Left cardiac atrium (tissue), 4 donors: ENCODE data around the gene ATF7IP2. TPM values are rescaled to one million over a fixed set of nuclear protein-coding genes. Genes with fewer than 3 reads are reported as not detected.
"Not testable (repeated sequence)": the region's sequence is repeated elsewhere in the genome, so short reads cannot be mapped to it uniquely, and the experiment has no call there.

ENCODE experiments used
- ATAC-seq, 2 donors: fragments of 200-7000 bp; cut with Tn5 transposase; one replicate each; pipeline ENCODE4 v1.9.1; 2020; ENCODE audit warnings: mild to moderate bottlenecking in 2 of 2, moderate library complexity in 2 of 2
- DNase-seq: peaks from one replicate; pipeline ENCODE4 v3.0.0-alpha.2; 2020
- intact Hi-C, 2 donors: fragments of 100-400 bp; cut with DNase I; formaldehyde crosslinking; loops; one replicate each; pipeline versions ENCODE4 v1.14.1 to v1.15.1; 2022 to 2023
- total RNA-seq, 2 donors: library from RNA; stranded (reverse); fragmentation: NEBNext Ultra II Directional; extraction: Animal tissue kit (Norgen Biotek cat#: 25700); gene quantifications; one replicate each; pipeline ENCODE4 v1.2.1, GENCODE V29; 2021
- donor health status: DM: no; HTN: yes; CAD: no.
- donor health status: DM: no; HTN: yes; CAD: no; lungs with severe emphysema.
- donor health status: DM: yes; HTN: yes; CAD: no.
- donor health status: Dilated cardiomyopathy.

The ATF7IP2 gene
- total RNA-seq, 2 donors from 2014 or later = 24.8 to 28.9 TPM

DNA sequence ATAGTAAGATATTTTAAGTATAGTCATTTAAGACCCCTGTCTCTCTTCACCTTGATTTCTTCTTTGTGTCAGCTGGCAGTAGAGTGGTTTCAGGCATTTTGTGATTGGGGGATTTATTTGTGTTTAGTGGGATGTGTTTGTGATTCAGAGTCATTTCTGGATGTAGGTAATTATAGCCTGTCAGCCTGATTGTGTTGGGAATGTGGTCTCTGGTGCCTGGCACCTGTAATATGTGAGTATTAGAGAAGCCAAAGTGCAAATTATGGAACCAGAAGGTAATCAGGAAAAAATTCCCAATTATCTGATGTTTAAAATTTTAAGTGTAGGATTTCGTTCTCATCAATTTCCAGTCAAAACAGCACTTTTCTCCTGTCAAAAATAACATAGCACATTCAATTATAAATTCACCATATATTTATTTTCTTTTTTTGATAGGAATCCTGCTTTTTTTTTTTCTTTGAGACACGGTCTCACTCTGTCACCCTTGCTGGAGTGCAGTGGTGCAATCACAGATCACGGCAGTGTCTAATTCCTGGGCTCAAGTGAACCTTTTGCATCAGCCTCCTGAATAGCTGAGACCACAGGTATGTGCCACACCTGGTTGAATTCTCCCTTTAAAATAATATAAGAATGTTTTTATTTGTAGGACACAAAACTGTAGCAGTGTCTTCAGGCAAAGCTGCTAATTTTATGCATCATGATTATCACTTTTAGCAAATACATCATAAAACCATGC, 42.7 kb downstream of the ATF7IP2 start:
- intact Hi-C loops = no loop called here
- DNase-seq (no peak), ATAC-seq (no peak)

DNA sequence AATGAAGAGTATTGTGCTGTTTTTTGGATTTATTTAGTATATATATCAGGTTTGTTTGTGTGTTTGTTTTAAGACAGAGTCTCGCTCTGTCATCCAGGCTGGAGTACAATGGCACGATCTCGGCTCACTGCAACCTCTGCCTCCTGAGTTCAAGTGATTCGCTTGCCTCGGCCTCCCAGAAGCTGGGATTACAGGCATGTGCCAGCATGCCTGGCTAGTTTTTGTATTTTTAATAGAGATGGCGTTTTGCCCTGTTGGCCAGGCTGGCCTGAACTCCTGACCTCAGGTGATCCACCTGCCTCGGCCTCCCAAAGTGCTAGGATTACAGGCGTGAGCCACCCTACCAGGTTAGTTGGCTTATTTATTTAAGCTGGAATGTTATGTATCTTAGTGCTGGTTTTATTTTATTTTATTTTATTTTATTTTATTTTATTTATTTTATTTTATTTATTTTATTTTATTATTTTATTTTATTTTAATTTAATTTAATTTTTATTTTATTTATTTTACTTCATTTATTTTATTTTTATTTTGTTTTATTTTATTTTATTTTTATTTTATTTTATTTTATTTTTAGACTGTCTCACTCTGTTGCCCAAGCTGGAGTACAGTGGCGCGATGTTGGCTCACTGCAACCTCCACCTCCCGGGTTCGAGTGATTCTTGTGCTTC, 43.6 kb downstream of the ATF7IP2 start:
- intact Hi-C loops, DNase-seq, ATAC-seq: not testable (repeated sequence)

DNA sequence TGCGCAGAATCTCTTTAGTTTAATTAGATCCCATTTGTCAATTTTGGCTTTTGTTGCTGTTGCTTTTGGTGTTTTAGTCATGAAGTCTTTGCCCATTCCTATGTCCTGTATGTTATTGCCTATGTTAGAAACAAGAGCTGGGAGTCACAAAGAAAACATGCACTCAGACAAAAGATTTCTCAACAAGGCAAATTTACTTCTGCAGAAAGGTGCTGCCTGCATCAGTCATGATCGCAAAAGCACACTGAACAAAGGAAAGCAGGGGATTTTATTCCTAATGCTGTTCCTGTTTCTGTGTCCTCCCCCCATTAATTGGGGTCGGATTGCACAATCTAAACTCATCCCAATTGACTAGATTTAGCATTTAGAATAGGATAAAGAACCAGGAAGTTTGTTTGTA, 55.9 kb downstream of the ATF7IP2 start:
- intact Hi-C loops = no loop called here

DNA sequence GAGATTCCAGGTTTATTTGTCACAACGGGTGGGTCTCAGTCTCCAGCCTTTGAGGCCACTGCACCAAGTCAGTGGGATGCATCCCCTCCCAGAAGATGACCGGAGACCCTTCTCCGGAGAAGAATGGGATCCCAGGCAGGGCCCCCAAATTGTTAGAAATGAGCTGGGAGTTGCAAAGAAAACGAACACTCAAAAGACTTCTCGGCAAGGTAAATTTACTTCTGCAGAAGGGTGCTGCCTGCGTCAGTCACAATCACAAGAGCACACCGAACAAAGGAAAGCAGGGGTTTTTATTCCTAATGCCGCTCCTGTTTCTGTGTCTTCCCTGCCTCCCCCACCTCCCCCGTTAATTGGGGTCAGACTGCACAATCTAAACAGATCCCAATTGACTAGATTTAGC, 61.4 kb downstream of the ATF7IP2 start:
- intact Hi-C loops = no loop called here
- DNase-seq (no peak), ATAC-seq (no peak)

More for the DNA sequence above, 55.9 kb downstream of the ATF7IP2 start:
- ATAC-seq (no peak), DNase-seq (no peak)

DNA sequence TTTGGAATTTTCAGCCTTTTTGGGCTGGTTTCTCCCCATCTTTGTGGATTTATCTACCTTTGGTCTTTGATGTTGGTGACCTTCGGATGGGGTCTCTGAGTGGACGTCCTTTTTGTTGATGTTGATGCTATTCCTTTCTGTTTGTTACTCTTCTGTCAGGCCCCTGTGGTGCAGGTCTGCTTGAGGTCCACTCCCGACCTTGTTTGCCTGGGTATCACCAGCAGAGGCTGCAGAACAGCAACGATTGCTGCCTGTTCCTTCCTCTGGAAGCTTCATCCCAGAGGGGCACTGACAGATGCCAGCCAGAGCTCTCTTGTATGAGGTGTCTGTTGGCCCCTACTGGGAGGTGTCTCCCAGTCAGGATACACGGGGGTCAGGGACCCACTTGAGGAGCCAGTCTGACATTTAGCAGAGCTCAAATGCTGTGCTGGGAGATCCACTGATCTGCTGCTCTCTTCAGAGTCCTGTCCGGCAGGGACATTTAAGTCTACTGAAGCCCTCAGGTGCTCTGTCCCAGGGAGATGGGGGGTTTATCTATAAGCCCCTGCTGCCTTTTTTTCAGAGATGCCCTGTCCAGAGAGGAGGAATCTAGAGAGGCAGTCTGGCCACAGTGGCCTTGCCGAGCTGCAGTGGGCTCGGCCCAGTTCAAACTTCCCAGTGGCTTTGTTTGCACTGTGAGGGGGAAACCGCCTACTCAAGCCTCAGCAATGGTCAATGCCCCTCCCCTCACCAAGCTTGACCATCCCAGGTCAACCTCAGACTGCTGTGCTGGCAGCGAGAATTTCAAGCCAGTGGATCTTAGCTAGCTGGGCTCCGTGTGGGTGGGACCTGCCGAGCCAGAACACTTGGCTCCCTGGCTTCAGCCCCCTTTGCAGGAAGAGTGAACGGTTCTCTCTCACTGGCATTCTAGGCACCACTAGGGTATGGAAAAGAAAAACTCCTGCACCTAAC, 66.6 kb downstream of the ATF7IP2 start:
- ATAC-seq, DNase-seq, intact Hi-C loops: not testable (repeated sequence)

DNA sequence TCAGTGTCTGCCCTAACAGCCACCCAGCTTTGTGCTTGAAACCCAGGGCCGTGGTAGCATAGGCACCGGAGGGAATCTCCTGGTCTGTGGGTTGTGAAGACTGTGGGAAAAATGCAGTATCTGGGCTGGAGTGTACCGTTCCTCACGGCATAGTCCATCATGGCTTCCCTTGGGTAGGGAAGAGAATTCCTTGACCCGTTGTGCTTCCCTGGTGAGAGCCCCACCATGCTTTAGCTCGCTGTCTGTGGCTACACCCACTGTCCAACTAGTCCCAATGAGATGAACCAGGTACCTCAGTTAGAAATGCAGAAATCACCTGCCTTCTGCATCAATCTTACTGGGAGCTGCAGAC, 67.3 kb downstream of the ATF7IP2 start:
- DNase-seq (no peak), ATAC-seq (no peak)
- intact Hi-C loops = no loop called here

DNA sequence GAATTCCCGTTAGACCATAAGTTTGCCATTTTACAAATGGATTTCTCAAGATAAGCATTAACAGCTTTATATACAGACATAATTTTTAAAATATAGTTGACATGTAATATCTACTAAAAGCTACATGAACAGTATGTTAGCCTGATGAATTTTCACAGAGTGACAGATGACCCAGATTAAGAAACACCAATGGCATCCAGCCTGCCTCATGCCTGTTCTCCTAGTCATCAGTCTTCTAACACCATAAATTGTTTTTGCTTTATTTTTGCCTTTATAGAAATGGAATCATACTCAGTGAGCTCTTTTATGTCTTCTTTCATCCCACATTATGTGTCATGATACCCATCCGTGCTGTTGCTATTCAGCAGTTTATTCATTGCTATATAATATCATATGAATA, 80.0 kb downstream of the ATF7IP2 start:
- DNase-seq (no peak), ATAC-seq (no peak)
- intact Hi-C loops = no loop called here

DNA sequence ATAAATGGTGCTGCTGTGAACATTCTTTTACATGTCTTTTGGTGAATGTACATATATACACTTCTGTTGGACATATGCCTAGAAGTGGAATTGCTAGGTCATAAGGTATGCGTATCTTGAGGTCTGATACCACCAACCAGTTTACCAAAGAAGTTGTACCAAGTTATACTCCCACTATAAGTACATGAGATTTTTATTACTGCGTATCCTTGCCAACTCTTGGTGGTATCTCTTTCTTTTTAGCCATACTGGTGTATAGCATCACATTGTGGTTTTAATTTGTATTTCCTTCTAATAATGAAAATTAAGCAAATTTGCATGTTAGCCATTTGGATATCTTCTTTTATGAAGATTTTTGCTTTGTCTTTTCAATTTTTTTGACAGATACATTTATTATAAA, 80.5 kb downstream of the ATF7IP2 start:
- ATAC-seq = no peak
- intact Hi-C loops = no loop called here
- DNase-seq = no peak

DNA sequence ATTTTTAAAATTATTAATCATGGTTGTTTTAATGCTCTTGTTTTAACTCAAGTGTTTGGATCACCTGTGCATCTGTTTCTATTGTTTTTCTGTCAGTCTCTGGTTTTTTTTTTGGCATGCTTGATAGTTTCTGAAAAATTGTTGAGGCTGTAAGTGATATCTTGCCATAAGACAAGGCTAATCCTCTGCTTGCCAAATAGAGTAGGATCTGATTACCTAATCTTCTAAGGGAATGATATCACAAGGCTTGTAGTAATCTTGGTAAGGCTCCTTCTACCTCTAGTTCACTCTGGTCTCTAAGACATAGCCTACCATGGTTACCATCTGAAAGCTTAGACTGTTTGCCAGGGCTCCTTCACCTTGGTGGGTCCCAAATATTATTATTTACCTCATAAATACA, 81.0 kb downstream of the ATF7IP2 start:
- intact Hi-C loops = no loop called here

DNA sequence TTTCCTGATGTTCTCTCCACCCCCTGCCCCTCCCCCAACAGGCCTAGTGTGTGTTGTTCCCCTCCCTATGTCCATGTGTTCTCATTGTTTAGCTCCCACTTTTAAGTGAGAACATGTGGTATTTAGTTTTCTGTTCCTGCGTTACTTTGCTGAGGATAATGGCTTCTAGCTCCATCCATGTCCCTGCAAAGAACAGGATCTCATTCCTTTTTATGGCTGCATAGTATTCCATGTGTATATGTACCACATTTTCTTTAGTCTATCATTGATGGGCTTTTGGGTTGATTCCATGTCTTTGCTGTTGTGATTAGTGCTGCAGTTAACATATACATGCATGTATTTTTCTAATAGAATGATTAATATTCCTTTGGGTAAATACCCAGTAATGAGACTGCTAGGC, 90.8 kb downstream of the ATF7IP2 start:
- intact Hi-C loops, ATAC-seq: not testable (repeated sequence)

More for the DNA sequence above, 81.0 kb downstream of the ATF7IP2 start:
- DNase-seq (no peak), ATAC-seq (no peak)

DNA sequence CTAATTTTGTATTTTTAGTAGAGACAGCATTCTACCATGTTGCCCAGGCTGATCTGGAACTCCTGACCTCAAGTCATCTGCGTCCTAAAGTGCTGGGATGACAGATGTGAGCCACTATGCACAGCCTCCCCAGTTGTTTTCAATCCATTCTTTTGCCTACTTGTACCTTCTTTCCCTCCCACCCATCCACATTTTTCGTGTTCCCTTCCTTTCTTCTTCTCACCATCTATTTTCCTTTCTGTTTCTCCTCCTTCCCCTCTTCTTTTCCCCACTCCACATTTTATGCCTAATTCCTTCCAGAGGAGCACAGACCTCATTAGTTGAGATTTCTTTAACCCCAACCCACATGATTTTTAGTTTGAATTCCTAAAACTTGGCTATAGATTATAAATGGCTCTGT, 94.3 kb downstream of the ATF7IP2 start:
- intact Hi-C loops = no loop called here
- no peak for ATAC-seq
- no peak for DNase-seq

More for the DNA sequence above, 90.8 kb downstream of the ATF7IP2 start:
- not testable (repeated sequence) for DNase-seq

DNA sequence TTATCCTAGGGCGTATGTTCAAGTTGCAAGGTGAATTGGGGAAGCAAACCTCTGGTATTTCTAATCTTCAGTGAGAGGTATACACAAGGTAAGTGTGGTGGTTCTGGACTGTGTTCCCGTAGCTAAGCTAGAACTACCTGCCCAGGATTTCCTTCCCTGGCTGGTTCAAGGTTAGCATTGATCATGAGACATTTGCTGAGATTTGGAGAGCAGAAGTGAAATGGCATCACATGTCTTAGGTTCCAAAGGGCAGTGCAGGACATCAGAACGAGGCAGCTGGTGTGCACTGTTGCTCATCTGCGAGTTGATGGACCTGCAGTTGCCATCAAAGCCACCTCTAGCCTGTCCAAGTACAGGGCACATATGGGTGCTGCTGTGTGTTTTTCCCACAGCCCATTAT, 99.3 kb downstream of the ATF7IP2 start:
- intact Hi-C loops = no loop called here
- ATAC-seq = no peak
- DNase-seq = no peak

DNA sequence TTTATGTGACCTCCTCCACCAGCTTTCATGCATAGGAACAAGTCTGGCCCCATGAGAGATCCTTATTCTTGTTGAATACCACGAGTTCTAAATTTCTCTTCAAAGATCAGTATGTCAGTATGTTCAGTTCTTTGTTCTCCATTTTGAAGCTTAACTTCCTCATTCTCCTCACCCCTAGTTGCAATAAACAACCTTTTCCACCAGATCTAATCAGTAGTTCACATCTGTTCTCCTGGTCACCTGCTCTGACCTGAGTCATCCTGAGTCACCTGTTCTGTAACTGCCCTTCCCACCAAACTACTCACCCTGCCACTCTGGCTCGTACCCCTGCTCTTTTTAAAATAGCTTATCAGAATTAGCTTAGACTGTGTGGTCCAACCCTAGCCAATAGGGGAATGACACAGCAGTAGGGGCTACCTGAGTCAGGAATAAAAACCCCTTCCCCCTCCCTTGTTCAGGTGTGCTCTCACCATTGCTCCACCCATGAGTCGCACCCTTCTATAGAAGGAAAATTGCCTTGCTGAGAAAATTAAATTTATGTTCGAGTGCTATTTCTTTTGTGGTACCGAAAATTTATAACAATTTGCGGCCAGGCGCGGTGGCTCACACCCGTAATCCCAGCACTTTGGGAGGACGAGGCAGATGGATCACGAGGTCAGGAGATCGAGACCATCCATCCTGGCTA, 100.0 kb downstream of the ATF7IP2 start:
- DNase-seq = no peak
- no peak for ATAC-seq
- intact Hi-C loops = no loop called here

DNA sequence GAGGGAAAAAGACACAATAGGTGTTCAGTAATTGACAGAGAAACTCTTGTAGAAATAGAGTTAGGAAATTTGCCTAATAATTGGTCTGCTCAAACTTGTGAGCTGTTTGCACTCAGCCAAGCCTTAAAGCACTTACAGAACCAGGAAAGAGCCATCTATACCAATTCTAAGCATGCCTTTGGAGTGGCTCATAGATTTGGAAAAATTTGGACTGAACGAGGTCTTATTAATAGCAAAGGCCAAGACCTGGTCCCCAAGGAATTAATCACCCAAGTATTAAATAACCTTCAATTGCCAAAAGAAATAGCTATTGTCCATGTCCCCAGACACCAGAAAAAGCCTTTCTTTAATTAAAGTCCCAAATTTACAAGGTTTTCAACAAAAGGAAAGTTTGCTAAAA, 104.3 kb downstream of the ATF7IP2 start:
- intact Hi-C loops = no loop called here
- DNase-seq (no peak), ATAC-seq (no peak)

DNA sequence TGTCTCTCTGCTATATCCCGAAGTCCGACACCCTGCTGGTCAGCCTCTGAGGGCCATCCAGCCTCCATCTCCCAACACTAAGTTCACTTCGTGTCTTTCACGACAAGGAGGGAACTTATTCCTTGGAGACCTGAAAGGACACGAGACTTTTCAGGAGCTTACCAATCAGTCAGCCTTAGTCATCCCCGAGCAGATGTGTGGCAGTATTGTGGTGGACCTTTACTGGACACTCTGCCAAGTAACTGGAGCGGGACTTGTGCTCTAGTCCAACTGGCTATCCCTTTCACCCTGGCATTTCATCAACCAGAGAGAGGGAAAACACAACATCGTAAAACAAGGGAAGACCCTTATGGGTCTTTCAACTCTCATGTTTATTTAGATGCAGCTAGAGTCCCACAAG, 107.4 kb downstream of the ATF7IP2 start:
- DNase-seq = no peak

DNA sequence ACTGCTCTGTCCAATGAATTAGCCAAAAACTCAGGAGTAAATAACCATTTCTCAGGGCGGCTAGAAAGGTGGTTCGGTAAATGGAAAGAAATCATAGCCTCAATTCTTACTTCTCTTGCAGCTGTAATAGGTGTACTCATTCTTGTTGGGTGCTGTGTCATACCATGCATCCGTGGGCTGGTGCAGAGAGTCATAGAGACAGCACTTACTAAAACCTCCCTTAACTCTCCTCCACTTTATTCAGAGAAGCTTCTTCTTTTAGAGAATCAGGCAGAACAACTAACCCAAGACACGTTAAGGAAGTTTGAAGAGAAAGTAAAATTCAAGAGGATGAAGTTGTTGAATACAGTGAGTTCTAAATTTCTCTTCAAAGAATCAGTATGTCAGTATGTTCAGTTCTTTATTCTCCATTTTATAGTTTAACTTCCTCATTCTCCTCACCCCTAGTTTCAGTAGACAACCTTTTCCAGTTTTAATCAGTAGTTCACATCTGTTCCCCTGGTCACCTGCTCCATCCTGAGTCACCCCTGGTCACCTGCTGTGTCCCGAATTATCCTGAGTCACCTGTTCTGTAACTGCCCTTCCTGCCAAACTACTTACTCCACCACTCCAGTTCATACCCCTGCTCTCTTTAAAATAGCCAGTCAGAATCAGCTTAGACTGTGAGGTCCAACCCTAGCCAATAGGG, 108.6 kb downstream of the ATF7IP2 start:
- intact Hi-C loops = no loop called here
- DNase-seq = no peak
- ATAC-seq = no peak

More for the DNA sequence above, 107.4 kb downstream of the ATF7IP2 start:
- intact Hi-C loops = no loop called here
- no peak for ATAC-seq

DNA sequence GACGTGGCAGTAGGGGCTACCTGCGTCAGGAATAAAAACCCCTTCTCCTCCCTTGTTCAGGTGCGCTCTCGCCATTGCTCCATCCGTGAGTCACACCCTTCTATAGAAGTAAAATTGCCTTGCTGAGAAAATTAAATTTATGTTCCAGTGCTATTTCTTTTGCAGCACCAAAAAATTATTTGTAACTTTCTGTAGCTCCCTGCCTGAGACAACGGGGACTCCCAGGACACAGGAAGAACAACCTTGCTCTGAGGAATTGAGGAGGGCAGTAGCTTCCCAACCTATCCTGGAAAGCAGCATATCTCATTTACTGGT, 109.1 kb downstream of the ATF7IP2 start:
- ATAC-seq = no peak
- no peak for DNase-seq
- intact Hi-C loops = no loop called here

DNA sequence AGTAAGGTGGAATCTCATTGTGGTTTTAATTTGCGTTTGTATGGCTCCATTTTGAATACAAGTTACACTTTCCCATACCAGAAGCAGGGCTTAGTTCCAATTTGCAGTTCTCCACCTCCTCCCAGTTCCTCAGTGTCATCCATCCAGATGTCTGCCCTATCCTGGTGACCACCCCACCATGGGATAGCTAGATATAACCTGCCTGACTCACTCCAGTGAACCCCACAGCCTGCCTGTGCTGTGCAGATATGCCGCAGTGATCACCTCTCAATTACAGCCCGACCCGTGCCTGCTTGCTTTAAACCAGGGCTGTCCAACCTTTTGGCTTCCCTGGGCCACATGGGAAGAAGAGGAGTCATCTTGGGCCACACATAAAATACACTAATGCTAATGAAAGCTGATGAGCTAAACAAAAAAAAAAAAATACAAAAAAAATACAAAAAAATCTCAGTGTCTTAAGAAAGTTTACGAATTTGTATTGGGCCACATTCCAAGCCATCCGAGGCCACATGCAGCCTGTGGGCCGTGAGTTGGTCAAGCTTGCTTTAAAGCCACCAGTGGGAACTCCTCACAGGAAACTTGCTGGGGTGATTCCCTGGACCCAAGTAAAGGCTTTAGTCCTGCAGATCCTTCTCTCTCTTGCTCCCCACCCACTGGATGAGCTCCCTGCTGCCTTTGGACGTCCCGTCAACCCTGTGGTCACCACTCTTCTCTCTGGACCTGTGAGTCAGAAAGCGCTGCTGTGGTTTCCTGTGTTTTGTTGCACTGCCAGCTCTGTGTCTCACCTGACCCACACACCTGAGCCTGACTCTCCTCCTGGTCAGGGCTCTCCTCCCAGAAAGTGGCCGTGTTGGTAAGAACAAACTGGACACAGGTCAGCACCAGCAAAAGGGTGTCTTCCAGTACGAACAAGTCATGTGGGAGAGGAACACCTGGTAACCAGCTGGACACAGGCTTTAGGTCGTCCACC, 111.6 kb downstream of the ATF7IP2 start:
- intact Hi-C loops = no loop called here
- no peak for DNase-seq
- ATAC-seq = no peak
